DOHH2 (cell line): Measurements from ENCODE around the gene TMEM123.

Experiments
- H3F3A ChIP-seq: fragments of 200-600 bp; sonication (generic), shearing (Covaris generic); 2 replicates; pipeline ENCODE4 v1.6.0; 2016; ENCODE audit warnings: antibody characterized with exemption, mild to moderate bottlenecking; ENCODE audit not compliant: control insufficient read depth, insufficient read depth
- H3K27ac ChIP-seq: fragments of 200-600 bp; sonication (generic); 2 replicates; pipeline ENCODE4 v1.5.1; 2014; ENCODE audit warnings: low read depth, mild to moderate bottlenecking, low read length, moderate library complexity
- H3K27me3 ChIP-seq: fragments of 200-600 bp; sonication (generic); 2 replicates; pipeline ENCODE4 v1.6.1; 2014; ENCODE audit warnings: mild to moderate bottlenecking, low read length, mixed read lengths; ENCODE audit not compliant: control insufficient read depth
- H3K36me3 ChIP-seq: fragments of 200-600 bp; sonication (generic); 2 replicates; pipeline ENCODE4 v1.6.1; 2014; ENCODE audit warnings: mild to moderate bottlenecking, low read length, moderate library complexity, mixed read lengths; ENCODE audit not compliant: control insufficient read depth
- H3K4me1 ChIP-seq: fragments of 200-600 bp; sonication (generic); 2 replicates; pipeline ENCODE4 v1.6.1; 2014; ENCODE audit warnings: mild to moderate bottlenecking, low read length, mixed read lengths; ENCODE audit not compliant: control insufficient read depth
- H3K4me2 ChIP-seq: fragments of 200-600 bp; sonication (generic); 2 replicates; pipeline ENCODE4 v1.6.0; 2014; ENCODE audit warnings: mild to moderate bottlenecking, low read length, moderate library complexity
- H3K4me3 ChIP-seq: fragments of 200-600 bp; sonication (generic); 2 replicates; pipeline ENCODE4 v1.5.1; 2014; ENCODE audit warnings: mild to moderate bottlenecking, low read length, mixed read lengths
- H3K79me2 ChIP-seq: fragments of 200-600 bp; sonication (generic); 2 replicates; pipeline ENCODE4 v1.6.1; 2014; ENCODE audit warnings: mild to moderate bottlenecking, low read length, mixed read lengths; ENCODE audit not compliant: control insufficient read depth
- H3K9me2 ChIP-seq: fragments of 200-600 bp; sonication (generic); replicated peaks from 2 replicates; pipeline ENCODE4 v1.6.1; 2014; ENCODE audit warnings: mild to moderate bottlenecking, low read length, mixed read lengths; ENCODE audit not compliant: control insufficient read depth
- H3K9me3 ChIP-seq: fragments of 200-600 bp; sonication (generic); 2 replicates; pipeline ENCODE4 v1.6.1; 2014; ENCODE audit warnings: antibody characterized with exemption, low read length, mixed read lengths; ENCODE audit not compliant: control insufficient read depth, insufficient read depth
- H4K20me1 ChIP-seq: fragments of 200-600 bp; sonication (generic); 2 replicates; pipeline ENCODE4 v1.6.0; 2014; ENCODE audit warnings: low read depth, mild to moderate bottlenecking, antibody characterized with exemption, low read length, moderate library complexity; ENCODE audit not compliant: control insufficient read depth, insufficient read depth
- EZH2phosphoT487 ChIP-seq: fragments of 200-600 bp; sonication (generic); IDR thresholded peaks from 2 replicates; pipeline ENCODE4 v1.6.1; 2017; ENCODE audit warnings: borderline replicate concordance, mild to moderate bottlenecking, antibody characterized with exemption, low read length, moderate library complexity, mixed read lengths
- TF ChIP-seq, protein P1 (sequence below): fragments of 200-600 bp; sonication (generic); IDR thresholded peaks from one replicate; pipeline ENCODE4 v1.5.1; 2014; ENCODE audit warnings: antibody characterized with exemption, mild to moderate bottlenecking, low read depth, low read length; ENCODE audit not compliant: poor library complexity, severe bottlenecking

TMEM123 gene

DNA sequence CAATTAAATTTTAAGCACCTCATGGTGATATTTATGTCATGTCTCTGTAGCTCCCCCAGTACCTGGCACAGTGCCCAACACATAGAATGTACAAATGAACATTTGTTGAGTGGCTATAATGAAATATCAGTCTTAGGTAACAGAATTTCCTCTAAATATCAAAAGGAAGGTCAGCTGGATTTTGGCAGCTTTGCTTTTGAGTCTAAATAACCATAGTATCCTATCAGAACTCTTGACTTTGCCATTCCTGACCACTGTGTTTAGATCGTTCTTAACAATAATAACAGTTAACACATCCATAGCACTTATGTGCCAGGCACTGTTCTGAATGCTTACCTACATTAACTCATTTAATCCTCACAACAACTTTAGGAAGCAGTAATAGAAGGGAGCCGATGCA, 26.6 kb downstream of the TMEM123 start:
- Histone ChIP-seq H3K27me3 (no peaks in the 10 kb centered on the region), H4K20me1 (peaks cover 13% of the 10 kb centered on the region; the same call in 1 of the 2 replicates), H3K27ac (no peak overlapping the region), H3F3A (peaks cover 3% of the 10 kb centered on the region), H3K36me3 (peaks cover 71% of the 10 kb centered on the region), H3K4me1 (peaks cover 44% of the 10 kb centered on the region), H3K4me2 (no peak overlapping the region), H3K9me3 (no peaks in the 10 kb centered on the region), H3K4me3 (no peak overlapping the region), H3K79me2 (peaks cover 97% of the 10 kb centered on the region), H3K9me2 (no peaks in the 10 kb centered on the region)
- TF ChIP-seq, protein P1, sequence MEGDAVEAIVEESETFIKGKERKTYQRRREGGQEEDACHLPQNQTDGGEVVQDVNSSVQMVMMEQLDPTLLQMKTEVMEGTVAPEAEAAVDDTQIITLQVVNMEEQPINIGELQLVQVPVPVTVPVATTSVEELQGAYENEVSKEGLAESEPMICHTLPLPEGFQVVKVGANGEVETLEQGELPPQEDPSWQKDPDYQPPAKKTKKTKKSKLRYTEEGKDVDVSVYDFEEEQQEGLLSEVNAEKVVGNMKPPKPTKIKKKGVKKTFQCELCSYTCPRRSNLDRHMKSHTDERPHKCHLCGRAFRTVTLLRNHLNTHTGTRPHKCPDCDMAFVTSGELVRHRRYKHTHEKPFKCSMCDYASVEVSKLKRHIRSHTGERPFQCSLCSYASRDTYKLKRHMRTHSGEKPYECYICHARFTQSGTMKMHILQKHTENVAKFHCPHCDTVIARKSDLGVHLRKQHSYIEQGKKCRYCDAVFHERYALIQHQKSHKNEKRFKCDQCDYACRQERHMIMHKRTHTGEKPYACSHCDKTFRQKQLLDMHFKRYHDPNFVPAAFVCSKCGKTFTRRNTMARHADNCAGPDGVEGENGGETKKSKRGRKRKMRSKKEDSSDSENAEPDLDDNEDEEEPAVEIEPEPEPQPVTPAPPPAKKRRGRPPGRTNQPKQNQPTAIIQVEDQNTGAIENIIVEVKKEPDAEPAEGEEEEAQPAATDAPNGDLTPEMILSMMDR: no peak
- no peak for TF ChIP-seq EZH2phosphoT487

- Histone ChIP-seq H3K9me2 (no peaks in the 10 kb centered on the region), H3K4me2 (no peak overlapping the region), H3K4me3 (no peak overlapping the region), H4K20me1 (0 out of 2 replicates have a peak, but pooled peaks cover 4% of the 10 kb centered on the region), H3K27ac (no peak overlapping the region), H3K36me3 (peaks cover 74% of the 10 kb centered on the region), H3K27me3 (no peaks in the 10 kb centered on the region), H3K79me2 (peaks cover 97% of the 10 kb centered on the region), H3K4me1 (peaks cover 24% of the 10 kb centered on the region), H3F3A (no peaks in the 10 kb centered on the region), H3K9me3 (peaks cover 4% of the 10 kb centered on the region; the same call in 1 of the 2 replicates)
- TF ChIP-seq EZH2phosphoT487: no peak
- TF ChIP-seq, protein P1: no peak
Measured at GRCh38 chr11:102423936-102424335, 28.6 kb downstream of the TMEM123 start.

DNA sequence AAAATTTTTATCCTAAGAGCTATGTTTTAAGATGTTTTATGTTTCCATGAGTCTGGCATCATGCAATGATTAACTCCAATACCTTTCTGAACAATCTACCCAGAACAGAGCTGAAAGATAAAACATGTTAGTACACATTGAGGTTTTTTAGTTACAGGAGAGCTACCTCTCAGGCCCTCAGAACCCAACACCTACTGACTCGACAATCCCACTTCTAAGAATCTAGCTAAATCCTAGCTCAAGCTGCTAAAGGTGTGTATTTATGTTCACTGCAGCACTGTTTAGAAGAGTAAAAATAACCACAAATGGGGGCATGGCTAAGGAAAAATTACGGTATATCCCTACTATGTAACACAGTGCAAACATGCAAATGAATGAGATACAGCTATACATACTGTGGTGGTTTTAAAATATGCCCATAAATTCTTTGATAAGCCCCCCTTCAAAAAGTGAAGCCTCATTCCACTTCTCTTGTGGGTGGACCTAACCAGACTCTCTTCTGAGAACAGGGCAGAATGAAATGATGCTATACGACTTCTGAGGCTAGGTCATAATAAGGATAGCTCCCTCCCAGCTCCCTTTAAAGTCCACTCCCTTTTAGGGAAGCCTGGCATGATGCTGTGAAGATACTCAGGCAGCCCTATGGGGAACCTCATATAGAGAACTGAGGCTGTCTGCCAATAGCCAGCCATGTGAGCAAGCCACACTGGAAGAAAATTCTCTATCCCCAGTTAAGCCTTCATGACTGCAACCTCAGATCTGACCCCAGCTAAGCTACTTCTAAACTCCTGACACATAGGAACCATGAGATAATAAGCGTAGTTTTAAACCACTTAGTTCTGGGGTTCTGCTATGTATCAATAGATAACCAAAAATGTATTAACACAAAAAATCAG, 29.5 kb downstream of the TMEM123 start:
- 0 out of 2 replicates have a peak, but pooled peaks cover 4% of the 10 kb centered on the region for H4K20me1 ChIP-seq
- no peaks in the 10 kb centered on the region for H3F3A ChIP-seq
- peaks cover 4% of the 10 kb centered on the region; the same call in 1 of the 2 replicates for H3K9me3 ChIP-seq
- no peak overlapping the region for H3K4me3 ChIP-seq
- TF ChIP-seq EZH2phosphoT487: no peak
- TF ChIP-seq, protein P1: no peak
- H3K27me3 ChIP-seq: no peaks in the 10 kb centered on the region
- H3K4me1 ChIP-seq: peaks cover 24% of the 10 kb centered on the region
- H3K36me3 ChIP-seq: peaks cover 77% of the 10 kb centered on the region
- no peak overlapping the region for H3K27ac ChIP-seq
- no peaks in the 10 kb centered on the region for H3K9me2 ChIP-seq
- H3K4me2 ChIP-seq: no peak overlapping the region; the same call in 1 of the 2 replicates
- peaks cover 98% of the 10 kb centered on the region for H3K79me2 ChIP-seq
